OCI-LY7 (cell line): ENCODE data around the gene SPAAR. TPM values are rescaled to one million over a fixed set of nuclear protein-coding genes. Genes with fewer than 3 reads are reported as not detected.

Experiments used
- BruUV-seq: library from RNA; stranded (reverse); fragments of 400-500 nt; replicated peaks from 2 replicates; lab custom pipeline; 2021; lab: Mats Ljungman, UMichigan
- CTCF ChIA-PET: fragments of 300-600 bp; sonication (Branson Sonifier 250); formaldehyde crosslinking; loops from one replicate; lab custom pipeline; 2022; ENCODE audit warnings: antibody characterized with exemption; ENCODE audit not compliant: unreplicated experiment; lab: Charles Lee
- POLR2A ChIA-PET: fragments of 300-600 bp; sonication (Branson Sonifier 250); formaldehyde crosslinking; loops from one replicate; lab custom pipeline; 2022; ENCODE audit warnings: antibody characterized with exemption; lab: Charles Lee
- DNase-seq: peaks from one replicate; pipeline ENCODE4 v3.0.0-alpha.2; 2015; ENCODE audit warnings: low spot score
- H2AFZ ChIP-seq: fragments of 200-600 bp; sonication (generic), shearing (Covaris generic); 2 replicates; pipeline ENCODE4 v1.6.1; 2014; ENCODE audit warnings: mild to moderate bottlenecking, antibody characterized with exemption, low read length, moderate library complexity
- H3K27ac ChIP-seq: fragments of 200-600 bp; sonication (generic); 2 replicates; pipeline ENCODE4 v1.5.1; 2014; ENCODE audit warnings: mixed run types, low read depth, mild to moderate bottlenecking, moderate library complexity, low read length, inconsistent platforms; ENCODE audit not compliant: poor library complexity, severe bottlenecking
- H3K36me3 ChIP-seq: fragments of 200-600 bp; sonication (generic); 2 replicates; pipeline ENCODE4 v1.6.1; 2014; ENCODE audit warnings: mild to moderate bottlenecking, antibody characterized with exemption, low read length, moderate library complexity, mixed read lengths; ENCODE audit not compliant: insufficient read depth
- H3K4me1 ChIP-seq: fragments of 200-600 bp; sonication (generic); 2 replicates; pipeline ENCODE4 v1.5.1; 2014; ENCODE audit warnings: mild to moderate bottlenecking, low read length; ENCODE audit not compliant: insufficient read depth, poor library complexity, severe bottlenecking
- H3K4me2 ChIP-seq: fragments of 200-600 bp; sonication (generic); 2 replicates; pipeline ENCODE4 v1.6.1; 2014; ENCODE audit warnings: mild to moderate bottlenecking, low read length
- H3K4me3 ChIP-seq: fragments of 200-600 bp; sonication (generic); 2 replicates; pipeline ENCODE4 v1.5.1; 2014; ENCODE audit warnings: mild to moderate bottlenecking, low read depth, low read length; ENCODE audit not compliant: poor library complexity, severe bottlenecking
- H3K79me2 ChIP-seq: fragments of 200-600 bp; sonication (generic); 2 replicates; pipeline ENCODE4 v1.6.1; 2016; ENCODE audit warnings: low read depth, mild to moderate bottlenecking, low read length, moderate library complexity, mixed read lengths; ENCODE audit not compliant: insufficient read depth
- H3K9me2 ChIP-seq: fragments of 200-600 bp; sonication (generic); 2 replicates; pipeline ENCODE4 v1.6.1; 2016; ENCODE audit warnings: mild to moderate bottlenecking, low read length, mixed read lengths; ENCODE audit not compliant: insufficient read depth
- H3K9me3 ChIP-seq: fragments of 200-600 bp; sonication (generic); 2 replicates; pipeline ENCODE4 v1.6.1; 2014; ENCODE audit warnings: mild to moderate bottlenecking, mixed run types, low read length, mixed read lengths
- H4K20me1 ChIP-seq: fragments of 200-600 bp; sonication (generic); 2 replicates; pipeline ENCODE4 v1.6.1; 2014; ENCODE audit warnings: mild to moderate bottlenecking, antibody characterized with exemption, low read length, moderate library complexity, mixed read lengths; ENCODE audit not compliant: insufficient read depth
- CTCF ChIP-seq: fragments of 200-600 bp; sonication (generic); conservative IDR thresholded peaks from 2 replicates; pipeline ENCODE4 v1.5.1; 2014; ENCODE audit warnings: mild to moderate bottlenecking, antibody characterized with exemption, low read length, moderate library complexity, mixed read lengths
- EZH2phosphoT487 ChIP-seq: fragments of 200-600 bp; sonication (generic); IDR thresholded peaks from 2 replicates; pipeline ENCODE4 v1.6.1; 2018; ENCODE audit warnings: low read depth, borderline replicate concordance, mild to moderate bottlenecking, mixed run types, antibody characterized with exemption, low read length, moderate library complexity, mixed read lengths
- intact Hi-C: fragments of 100-400 bp; cut with micrococcal nuclease; formaldehyde crosslinking; loops from one replicate; pipeline ENCODE4 v1.10.0; 2022; ENCODE audit not compliant: unreplicated experiment
- total RNA-seq, 2 experiments: library from RNA; depleted of rRNA in 1 of 2; stranded (reverse); fragments of >200 nt in 1 of 2; shearing (Covaris generic) in 1 of 2; gene quantifications; 2 replicates each; pipeline ENCODE4 v1.2.3, GENCODE V29; 2014 to 2022

Gene SPAAR
- total RNA-seq, 2 experiments from 2014 or later = not detected

DNA sequence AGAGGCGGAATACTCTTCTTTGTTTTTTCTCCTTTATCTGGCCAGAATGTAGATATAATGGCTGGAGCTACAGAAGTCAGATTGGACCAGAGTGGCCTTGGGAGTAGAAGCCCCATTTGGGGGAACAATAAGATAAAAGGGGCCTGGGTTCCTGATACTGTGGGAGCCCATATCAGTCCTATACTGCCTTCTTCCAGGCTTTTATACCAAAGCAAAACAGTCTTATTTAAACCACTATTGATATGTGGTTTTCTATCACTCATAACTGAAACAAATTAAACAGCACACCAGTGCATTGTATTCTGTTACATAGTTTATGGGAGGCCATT is 14.3 kb downstream of the SPAAR start:
- Histone ChIP-seq H4K20me1 (no peaks in the 10 kb centered on the region), H3K4me3 (no peak overlapping the region), H3K36me3 (no peaks in the 10 kb centered on the region), H3K9me3 (no peaks in the 10 kb centered on the region), H3K4me1 (no peaks in the 10 kb centered on the region), H3K9me2 (no peaks in the 10 kb centered on the region), H2AFZ (no peak overlapping the region), H3K4me2 (no peak overlapping the region), H3K27ac (no peak overlapping the region), H3K79me2 (no peaks in the 10 kb centered on the region)
- DNase-seq = no peak
- BruUV-seq = no TSS peak
- TF ChIP-seq CTCF = no peak
- no peak for TF ChIP-seq EZH2phosphoT487
- CTCF ChIA-PET = no interaction called here
- POLR2A ChIA-PET = no interaction called here
- intact Hi-C loops = no loop called here

GRCh38 chr9:35923927-35924763 is 14.9 kb downstream of the SPAAR start:
- Histone ChIP-seq H3K4me1 (no peaks in the 10 kb centered on the region), H2AFZ (no peak overlapping the region), H4K20me1 (no peaks in the 10 kb centered on the region), H3K4me2 (no peak overlapping the region), H3K27ac (no peak overlapping the region), H3K36me3 (no peaks in the 10 kb centered on the region), H3K79me2 (no peaks in the 10 kb centered on the region), H3K9me3 (no peaks in the 10 kb centered on the region), H3K9me2 (no peaks in the 10 kb centered on the region), H3K4me3 (no peak overlapping the region)
- TF ChIP-seq EZH2phosphoT487 (no peak), CTCF (no peak)
- CTCF ChIA-PET = no interaction called here
- BruUV-seq = no TSS peak
- POLR2A ChIA-PET = interaction anchor here (0.6 to 1.3 kb wide), 2 partner anchors 13 to 77 kb away, joined by 3 to 4 read pairs; no protein-coding TSS in a partner anchor
- DNase-seq = no peak
- intact Hi-C loops = no loop called here
